GM12878 (cell line): Measurements from ENCODE around the gene CD96. TPM values are rescaled to one million over a fixed set of nuclear protein-coding genes. Genes with fewer than 3 reads are reported as not detected.

Experiments
- ATAC-seq: fragments of 200-7000 bp; cut with Tn5 transposase; 3 replicates; pipeline ENCODE4 v1.9.1; 2020; ENCODE audit warnings: mild to moderate bottlenecking, moderate library complexity
- BruUV-seq: library from RNA; stranded (reverse); fragments of 400-500 nt; replicated peaks from 2 replicates; lab custom pipeline; 2021; lab: Mats Ljungman, UMichigan
- CTCF ChIA-PET: fragments of 300-600 bp; sonication (Branson Sonifier 250); formaldehyde crosslinking; extraction: SDS; loops from one replicate; lab custom pipeline; 2021; ENCODE audit warnings: inconsistent platforms; lab: Yijun Ruan, JAX
- POLR2A ChIA-PET: fragments of 350-600 bp; formaldehyde crosslinking; extraction: SDS; loops from one replicate; lab custom pipeline; 2021; ENCODE audit warnings: inconsistent platforms; lab: Charles Lee
- RAD21 ChIA-PET: fragments of 300-600 bp; sonication (Branson Sonifier 250); formaldehyde crosslinking; loops from one replicate; lab custom pipeline; 2023; ENCODE audit warnings: antibody characterized with exemption; ENCODE audit not compliant: unreplicated experiment; lab: Charles Lee
- SMC1A ChIA-PET: fragments of 300-600 bp; sonication (Branson Sonifier 250); formaldehyde crosslinking; loops from one replicate; lab custom pipeline; 2023; ENCODE audit not compliant: unreplicated experiment, uncharacterized antibody; lab: Charles Lee
- DNase-seq: peaks from one replicate; pipeline ENCODE4 v3.0.0-alpha.2; 2011; ENCODE audit warnings: low read depth, low spot score
- FAIRE-seq: peaks from 3 replicates; lab custom pipeline; 2011; peaks lifted over from hg19 to GRCh38; lab: Jason Lieb, UNC
- H2AFZ ChIP-seq: 2 replicates; pipeline ENCODE4 v1.6.0; 2011; ENCODE audit warnings: low read depth, low read length, control low read depth; ENCODE audit not compliant: control insufficient read depth
- H3K27ac ChIP-seq: 2 replicates; pipeline ENCODE4 v1.5.1; 2011; ENCODE audit warnings: control low read depth; ENCODE audit not compliant: control insufficient read depth, insufficient read depth
- H3K27me3 ChIP-seq, 2 experiments: replicated peaks in 1 of 2; 2 replicates each; pipeline versions ENCODE4 v1.6.0 to v1.6.1; 2011; ENCODE audit warnings: low read length in 1 of 2; ENCODE audit not compliant: control insufficient read depth in 2 of 2, insufficient read depth in 2 of 2
- H3K36me3 ChIP-seq, 2 experiments: 2 replicates each; pipeline ENCODE4 v1.5.1; 2011; ENCODE audit warnings: low read length in 1 of 2; ENCODE audit not compliant: control insufficient read depth in 2 of 2, insufficient read depth in 2 of 2
- H3K4me1 ChIP-seq: 2 replicates; pipeline ENCODE4 v1.6.1; 2011; ENCODE audit warnings: mild to moderate bottlenecking, low read length, moderate library complexity, mixed read lengths; ENCODE audit not compliant: control insufficient read depth, insufficient read depth
- H3K4me2 ChIP-seq: 2 replicates; pipeline ENCODE4 v1.6.0; 2011; ENCODE audit warnings: control low read depth; ENCODE audit not compliant: control insufficient read depth, insufficient read depth
- H3K4me3 ChIP-seq: fragments of 200-600 bp; sonication (generic); 2 replicates; pipeline ENCODE4 v1.5.1; 2016
- H3K79me2 ChIP-seq: 2 replicates; pipeline ENCODE4 v1.6.0; 2011; ENCODE audit warnings: low read length; ENCODE audit not compliant: control insufficient read depth, insufficient read depth
- H3K9ac ChIP-seq: 2 replicates; pipeline ENCODE4 v1.8.0; 2011; ENCODE audit warnings: low read length, control low read depth, mixed read lengths; ENCODE audit not compliant: control insufficient read depth, insufficient read depth
- H3K9me3 ChIP-seq: replicated peaks from 3 replicates; pipeline ENCODE4 v1.5.1; 2011; ENCODE audit warnings: mild to moderate bottlenecking, low read length; ENCODE audit not compliant: control insufficient read depth, insufficient read depth
- H4K20me1 ChIP-seq: 2 replicates; pipeline ENCODE4 v1.6.0; 2011; ENCODE audit not compliant: control insufficient read depth, insufficient read depth
- CBX5 ChIP-seq: sonication (generic); IDR thresholded peaks from 2 replicates; pipeline ENCODE4 v1.6.1; 2016; ENCODE audit warnings: low read depth, moderate library complexity, mild to moderate bottlenecking, inconsistent platforms
- CHD4 ChIP-seq: fragments of 200-600 bp; sonication (generic); IDR thresholded peaks from 2 replicates; pipeline ENCODE4 v1.6.1; 2016; ENCODE audit warnings: mild to moderate bottlenecking
- JUNB ChIP-seq: IDR thresholded peaks from 2 replicates; pipeline ENCODE4 v1.6.1; 2016; ENCODE audit warnings: antibody characterized with exemption, mild to moderate bottlenecking
- MEF2B ChIP-seq: fragments of 450-650 bp; IDR thresholded peaks from 2 replicates; pipeline ENCODE4 v1.6.1; 2018; ENCODE audit warnings: mild to moderate bottlenecking, moderate library complexity; ENCODE audit not compliant: partially characterized antibody, poor library complexity, severe bottlenecking
- MTA2 ChIP-seq: fragments of 450-650 bp; IDR thresholded peaks from 2 replicates; pipeline ENCODE4 v1.6.1; 2016; ENCODE audit warnings: low read depth, mild to moderate bottlenecking, moderate library complexity
- NFYB ChIP-seq: IDR thresholded peaks from 2 replicates; pipeline ENCODE4 v1.6.1; 2011; ENCODE audit warnings: low read depth, mild to moderate bottlenecking, low read length, improper control_type of control experiment, moderate library complexity; ENCODE audit not compliant: insufficient read depth
- POLR2A ChIP-seq: IDR thresholded peaks from 2 replicates; pipeline ENCODE4 v1.6.1; 2011; ENCODE audit warnings: low read depth, mild to moderate bottlenecking, low read length
- RCOR1 ChIP-seq: conservative IDR thresholded peaks from 2 replicates; pipeline ENCODE4 v1.6.1; 2012; ENCODE audit warnings: low read depth, low read length, improper control_type of control experiment
- SPI1 ChIP-seq: IDR thresholded peaks from 2 replicates; pipeline ENCODE4 v1.6.1; 2011; ENCODE audit warnings: low read depth, mild to moderate bottlenecking, low read length, moderate library complexity, borderline replicate concordance; ENCODE audit not compliant: insufficient read depth
- TARDBP ChIP-seq: IDR thresholded peaks from 2 replicates; pipeline ENCODE4 v1.6.1; 2016; ENCODE audit warnings: borderline replicate concordance
- TBL1XR1 ChIP-seq: IDR thresholded peaks from 2 replicates; pipeline ENCODE4 v1.6.1; 2012; ENCODE audit warnings: low read depth, low read length, improper control_type of control experiment
- WGBS: methylation state at CpG from one replicate; pipeline ENCODE4 v1.1.6; 2016; ENCODE audit warnings: low lambda C conversion rate; ENCODE audit not compliant: insufficient replicate concordance, insufficient coverage; ENCODE audit errors: missing lambda C conversion rate; 5-methylcytosine and 5-hydroxymethylcytosine counted together
- in situ Hi-C: fragments of 300-500 bp; cut with MboI; formaldehyde crosslinking; loops from 9 replicates; pipeline ENCODE4 v1.14.3; 2018; ENCODE audit warnings: mixed read lengths
- intact Hi-C: fragments of 100-400 bp; cut with micrococcal nuclease; formaldehyde crosslinking; loops from one replicate; pipeline ENCODE4 v1.14.2; 2022; ENCODE audit not compliant: unreplicated experiment
- polyA plus RNA-seq, 11 experiments: library from polyadenylated mRNA; depleted of rRNA in 4 of 11; unstranded in 6 of 11; stranded (reverse) in 5 of 11; fragments of >200 nt; fragmentation: Nextera tagmentation in 4 of 11; fragmentation: Illumina TruSeq in 1 of 11; extraction: Ambion mirVana in 4 of 11; extraction: Trizol in 1 of 11; gene quantifications; 1 replicate in 1 of 11; 2 replicates in 10 of 11; pipeline versions ENCODE4 v1.2.1 to v1.2.3, GENCODE V29; 2011 to 2016; ENCODE audit warnings: inconsistent platforms in 2 of 11, missing spikeins in 2 of 11, low read depth in 1 of 11
- total RNA-seq, 4 experiments: library from RNA; depleted of rRNA in 3 of 4; stranded (reverse); fragments of >200 nt in 3 of 4; fragmentation: Illumina TruSeq in 1 of 4; extraction: Trizol in 1 of 4; gene quantifications; 2 replicates each; pipeline versions ENCODE4 v1.2.1 to v1.2.3, GENCODE V29; 2013 to 2021
- TF ChIP-seq, protein P1 (sequence below): IDR thresholded peaks from 2 replicates; pipeline ENCODE4 v1.6.1; 2011; ENCODE audit warnings: low read depth, low read length, improper control_type of control experiment, borderline replicate concordance
- TF ChIP-seq, protein P2 (sequence below): fragments of 450-650 bp; IDR thresholded peaks from 2 replicates; pipeline ENCODE4 v1.6.1; 2017; ENCODE audit warnings: mild to moderate bottlenecking, moderate library complexity

Gene CD96
- total and polyA plus RNA-seq, 10 of the 15 experiments (the other 5 are each of a cell fraction or from before 2014, with no cell fraction given) = 0.13 to 10.1 (median 0.47) TPM

DNA sequence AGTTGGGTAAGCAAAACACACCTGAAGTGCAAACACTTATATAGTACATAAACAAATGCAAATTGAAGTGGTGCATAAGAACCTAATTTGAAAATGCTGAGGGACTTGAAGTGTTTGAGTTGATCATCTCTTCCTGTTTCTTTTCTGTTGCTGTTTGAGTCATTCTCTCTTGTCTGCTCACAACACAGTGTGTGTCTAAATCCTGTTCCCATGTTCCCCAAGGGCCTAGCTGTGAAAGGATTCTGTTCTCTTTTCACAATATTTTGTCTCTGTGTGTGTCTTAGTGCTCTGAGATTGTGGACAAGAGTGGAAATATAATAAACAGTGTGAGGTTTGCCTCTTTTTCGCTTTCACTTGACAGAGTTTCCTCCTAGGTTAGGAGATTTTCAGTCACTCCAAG, 6.1 kb downstream of the CD96 start:
- H3K4me2 ChIP-seq = peak overlapping the region; percentile 61
- ChIA-PET SMC1A (interaction anchor here (0.9 to 2.5 kb wide), 9 partner anchors 9 to 146 kb away, joined by 3 to 13 read pairs (median 5); partner anchors contain the start of gene ZBED2), RAD21 (interaction anchor here (1.0 to 2.2 kb wide), 5 partner anchors 9 to 167 kb away, joined by 3 to 10 read pairs (median 4); no protein-coding TSS in a partner anchor), POLR2A (no interaction called here), CTCF (interaction anchor here (0.5 to 1.6 kb wide), 4 partner anchors 9 to 466 kb away, joined by 3 to 7 read pairs (median 5); no protein-coding TSS in a partner anchor)
- FAIRE-seq (no peak), DNase-seq (no peak), ATAC-seq (peak; percentile 76)
- peaks cover 12% of the 10 kb centered on the region for H3K4me1 ChIP-seq
- no peak overlapping the region; the same call in 1 of the 2 replicates for H3K4me3 ChIP-seq
- intact Hi-C loops (loop anchor here (10.0 kb wide), 1 partner anchor 463 kb away; no protein-coding TSS in a partner anchor), in situ Hi-C loops (no loop called here)
- no peaks in the 10 kb centered on the region for H3K9me3 ChIP-seq
- no peak overlapping the region for H3K9ac ChIP-seq
- no peak overlapping the region for H3K27ac ChIP-seq
- BruUV-seq = no TSS peak
- 0 out of 2 replicates have a peak, but pooled peaks have one; percentile 33 for TF ChIP-seq TBL1XR1
- TF ChIP-seq MEF2B = peak; percentile 41
- no peak; the same call in none of the 2 replicates for TF ChIP-seq JUNB
- TF ChIP-seq SPI1 = peak; percentile 18; the same call in 1 of the 2 replicates
- no peak for TF ChIP-seq CBX5
- H2AFZ ChIP-seq = peak overlapping the region; percentile 8; the same call in 1 of the 2 replicates
- no peaks in the 10 kb centered on the region for H3K36me3 ChIP-seq
- no peaks in the 10 kb centered on the region; a peak in 1 of 4 replicates for H3K27me3 ChIP-seq
- WGBS = 0% methylated on average over 1 of the region's 1 CpG
- no peaks in the 10 kb centered on the region for H4K20me1 ChIP-seq
- H3K79me2 ChIP-seq = no peaks in the 10 kb centered on the region

DNA sequence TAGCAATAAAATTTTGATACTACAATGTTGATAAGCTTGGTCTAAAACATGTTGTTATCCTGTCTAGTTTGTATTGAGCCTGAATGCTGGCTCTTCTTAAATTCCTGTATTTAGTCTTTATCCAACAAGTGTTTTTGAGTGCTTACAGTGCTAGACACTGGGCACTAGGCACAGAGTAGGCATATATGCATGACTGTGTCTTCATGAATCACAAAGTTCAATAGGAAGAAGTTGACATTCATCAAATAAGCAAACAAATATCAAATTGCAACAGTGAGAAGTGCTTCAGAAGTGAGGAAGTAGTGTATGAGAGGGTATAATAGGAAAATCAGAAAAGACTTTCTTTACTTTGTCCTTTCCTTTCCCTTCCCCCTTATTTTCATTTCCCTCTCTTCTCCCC, 6.8 kb downstream of the CD96 start:
- intact Hi-C loops (loop anchor here (10.0 kb wide), 1 partner anchor 464 kb away; no protein-coding TSS in a partner anchor), in situ Hi-C loops (no loop called here)
- no TSS peak for BruUV-seq
- no peaks in the 10 kb centered on the region for H4K20me1 ChIP-seq
- no peak overlapping the region; the same call in 1 of the 2 replicates for H3K4me2 ChIP-seq
- ChIA-PET POLR2A (interaction anchor here (0.7 kb wide), 1 partner anchor 326 kb away, joined by 5 read pairs; no protein-coding TSS in a partner anchor), SMC1A (interaction anchor here (0.6 to 2.5 kb wide), 4 partner anchors 10 to 1610 kb away, joined by 3 to 13 read pairs (median 6); no protein-coding TSS in a partner anchor), RAD21 (interaction anchor here (0.6 to 2.2 kb wide), 4 partner anchors 10 to 1437 kb away, joined by 3 to 10 read pairs (median 3); no protein-coding TSS in a partner anchor), CTCF (no interaction called here)
- FAIRE-seq (no peak), ATAC-seq (no peak), DNase-seq (no peak)
- no peak overlapping the region for H3K27ac ChIP-seq
- H3K4me3 ChIP-seq = no peak overlapping the region
- H3K27me3 ChIP-seq = no peaks in the 10 kb centered on the region; a peak in 1 of 4 replicates
- no peak overlapping the region for H3K9ac ChIP-seq
- H3K9me3 ChIP-seq = no peaks in the 10 kb centered on the region
- H3K4me1 ChIP-seq = peaks cover 12% of the 10 kb centered on the region
- no peaks in the 10 kb centered on the region for H3K79me2 ChIP-seq
- H2AFZ ChIP-seq = no peak overlapping the region
- no peaks in the 10 kb centered on the region for H3K36me3 ChIP-seq
- TF ChIP-seq, protein P1, sequence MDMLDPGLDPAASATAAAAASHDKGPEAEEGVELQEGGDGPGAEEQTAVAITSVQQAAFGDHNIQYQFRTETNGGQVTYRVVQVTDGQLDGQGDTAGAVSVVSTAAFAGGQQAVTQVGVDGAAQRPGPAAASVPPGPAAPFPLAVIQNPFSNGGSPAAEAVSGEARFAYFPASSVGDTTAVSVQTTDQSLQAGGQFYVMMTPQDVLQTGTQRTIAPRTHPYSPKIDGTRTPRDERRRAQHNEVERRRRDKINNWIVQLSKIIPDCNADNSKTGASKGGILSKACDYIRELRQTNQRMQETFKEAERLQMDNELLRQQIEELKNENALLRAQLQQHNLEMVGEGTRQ = no peak
- no peak for TF ChIP-seq TARDBP
- TF ChIP-seq, protein P2, sequence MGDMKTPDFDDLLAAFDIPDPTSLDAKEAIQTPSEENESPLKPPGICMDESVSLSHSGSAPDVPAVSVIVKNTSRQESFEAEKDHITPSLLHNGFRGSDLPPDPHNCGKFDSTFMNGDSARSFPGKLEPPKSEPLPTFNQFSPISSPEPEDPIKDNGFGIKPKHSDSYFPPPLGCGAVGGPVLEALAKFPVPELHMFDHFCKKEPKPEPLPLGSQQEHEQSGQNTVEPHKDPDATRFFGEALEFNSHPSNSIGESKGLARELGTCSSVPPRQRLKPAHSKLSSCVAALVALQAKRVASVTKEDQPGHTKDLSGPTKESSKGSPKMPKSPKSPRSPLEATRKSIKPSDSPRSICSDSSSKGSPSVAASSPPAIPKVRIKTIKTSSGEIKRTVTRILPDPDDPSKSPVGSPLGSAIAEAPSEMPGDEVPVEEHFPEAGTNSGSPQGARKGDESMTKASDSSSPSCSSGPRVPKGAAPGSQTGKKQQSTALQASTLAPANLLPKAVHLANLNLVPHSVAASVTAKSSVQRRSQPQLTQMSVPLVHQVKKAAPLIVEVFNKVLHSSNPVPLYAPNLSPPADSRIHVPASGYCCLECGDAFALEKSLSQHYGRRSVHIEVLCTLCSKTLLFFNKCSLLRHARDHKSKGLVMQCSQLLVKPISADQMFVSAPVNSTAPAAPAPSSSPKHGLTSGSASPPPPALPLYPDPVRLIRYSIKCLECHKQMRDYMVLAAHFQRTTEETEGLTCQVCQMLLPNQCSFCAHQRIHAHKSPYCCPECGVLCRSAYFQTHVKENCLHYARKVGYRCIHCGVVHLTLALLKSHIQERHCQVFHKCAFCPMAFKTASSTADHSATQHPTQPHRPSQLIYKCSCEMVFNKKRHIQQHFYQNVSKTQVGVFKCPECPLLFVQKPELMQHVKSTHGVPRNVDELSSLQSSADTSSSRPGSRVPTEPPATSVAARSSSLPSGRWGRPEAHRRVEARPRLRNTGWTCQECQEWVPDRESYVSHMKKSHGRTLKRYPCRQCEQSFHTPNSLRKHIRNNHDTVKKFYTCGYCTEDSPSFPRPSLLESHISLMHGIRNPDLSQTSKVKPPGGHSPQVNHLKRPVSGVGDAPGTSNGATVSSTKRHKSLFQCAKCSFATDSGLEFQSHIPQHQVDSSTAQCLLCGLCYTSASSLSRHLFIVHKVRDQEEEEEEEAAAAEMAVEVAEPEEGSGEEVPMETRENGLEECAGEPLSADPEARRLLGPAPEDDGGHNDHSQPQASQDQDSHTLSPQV = no peak
- no peak for TF ChIP-seq RCOR1
- no peak for TF ChIP-seq POLR2A
- TF ChIP-seq CHD4 = no peak
- TF ChIP-seq NFYB = no peak
- TF ChIP-seq MTA2 = no peak
